Neuronal stem cell (in vitro differentiated cells): ENCODE data around the gene EMC7.

Experiments used
- DNase-seq: peaks from one replicate; pipeline ENCODE4 v3.0.0-alpha.2; 2013; ENCODE audit warnings: low spot score
- H2AFZ ChIP-seq: one replicate; pipeline ENCODE4 v1.6.1; 2013; ENCODE audit warnings: mild to moderate bottlenecking, low read length, inconsistent platforms
- H2AK5ac ChIP-seq: 2 replicates; pipeline ENCODE4 v1.6.1; 2013; ENCODE audit warnings: low read depth, mild to moderate bottlenecking, inconsistent platforms, low read length, moderate library complexity, mixed read lengths
- H2BK120ac ChIP-seq: 2 replicates; pipeline ENCODE4 v1.6.1; 2013; ENCODE audit warnings: low read depth, mild to moderate bottlenecking, inconsistent platforms, low read length, moderate library complexity, mixed read lengths
- H2BK12ac ChIP-seq: one replicate; pipeline ENCODE4 v1.6.1; 2013; ENCODE audit warnings: low read length, inconsistent platforms
- H2BK15ac ChIP-seq: 2 replicates; pipeline ENCODE4 v1.6.1; 2013; ENCODE audit warnings: mild to moderate bottlenecking, low read length, inconsistent platforms, mixed read lengths
- H2BK5ac ChIP-seq: one replicate; pipeline ENCODE4 v1.6.1; 2013; ENCODE audit warnings: inconsistent platforms, mild to moderate bottlenecking, low read length, moderate library complexity
- H3K14ac ChIP-seq: one replicate; pipeline ENCODE4 v1.6.1; 2013; ENCODE audit warnings: low read length, inconsistent platforms
- H3K18ac ChIP-seq: 2 replicates; pipeline ENCODE4 v1.6.1; 2013; ENCODE audit warnings: low read length, inconsistent platforms
- H3K23ac ChIP-seq: 2 replicates; pipeline ENCODE4 v1.6.1; 2013; ENCODE audit warnings: low read depth, mild to moderate bottlenecking, mixed read lengths, low read length, inconsistent platforms; ENCODE audit not compliant: poor library complexity
- H3K27ac ChIP-seq: replicated peaks from 3 replicates; pipeline ENCODE4 v1.5.1; 2013; ENCODE audit warnings: low read length, inconsistent platforms
- H3K27me3 ChIP-seq, 3 experiments: 2 replicates each; pipeline ENCODE4 v1.6.1; 2013; ENCODE audit warnings: low read length in 3 of 3, mild to moderate bottlenecking in 2 of 3, inconsistent platforms in 1 of 3, low read depth in 1 of 3, mixed read lengths in 1 of 3, moderate library complexity in 1 of 3; ENCODE audit not compliant: control insufficient read depth in 3 of 3, insufficient read depth in 3 of 3
- H3K36me3 ChIP-seq, 2 donors: replicated peaks in 1 of 2; 2 replicates each; pipeline ENCODE4 v1.6.1; 2013; ENCODE audit warnings: low read length in 2 of 2; ENCODE audit not compliant: control insufficient read depth in 2 of 2, insufficient read depth in 2 of 2
- H3K4ac ChIP-seq: 2 replicates; pipeline ENCODE4 v1.6.1; 2013; ENCODE audit warnings: inconsistent platforms, mild to moderate bottlenecking, low read length, moderate library complexity
- H3K4me1 ChIP-seq, 2 donors: 1 replicate in 1 of 2; 2 replicates in 1 of 2; pipeline ENCODE4 v1.6.1; 2013; ENCODE audit warnings: low read length in 2 of 2, low read depth in 1 of 2; ENCODE audit not compliant: control insufficient read depth in 2 of 2, insufficient read depth in 1 of 2
- H3K4me2 ChIP-seq: one replicate; pipeline ENCODE4 v1.6.1; 2013; ENCODE audit warnings: mild to moderate bottlenecking, low read length, inconsistent platforms; ENCODE audit not compliant: insufficient read depth, poor library complexity, severe bottlenecking
- H3K4me3 ChIP-seq, 2 donors: 2 replicates each; pipeline ENCODE4 v1.5.1; 2013; ENCODE audit warnings: low read length in 2 of 2, mild to moderate bottlenecking in 2 of 2, inconsistent platforms in 1 of 2, moderate library complexity in 1 of 2
- H3K79me1 ChIP-seq: one replicate; pipeline ENCODE4 v1.6.1; 2013; ENCODE audit warnings: low read depth, mild to moderate bottlenecking, inconsistent platforms, low read length, moderate library complexity
- H3K9ac ChIP-seq: one replicate; pipeline ENCODE4 v1.6.1; 2013; ENCODE audit warnings: mild to moderate bottlenecking, low read depth, low read length, inconsistent platforms; ENCODE audit not compliant: poor library complexity
- H3K9me3 ChIP-seq, 2 donors: replicated peaks in 1 of 2; 2 replicates each; pipeline versions ENCODE3 to v1.6.1; 2013; ENCODE audit warnings: low read length in 2 of 2, mild to moderate bottlenecking in 2 of 2, inconsistent platforms in 1 of 2, low read depth in 1 of 2, mixed read lengths in 1 of 2, moderate library complexity in 1 of 2; ENCODE audit not compliant: control insufficient read depth in 2 of 2, insufficient read depth in 1 of 2
- H4K8ac ChIP-seq: one replicate; pipeline ENCODE4 v1.6.1; 2013; ENCODE audit warnings: low read depth, mild to moderate bottlenecking, inconsistent platforms, low read length, moderate library complexity
- H4K91ac ChIP-seq: one replicate; pipeline ENCODE4 v1.6.1; 2013; ENCODE audit warnings: low read length, low read depth, mild to moderate bottlenecking, inconsistent platforms; ENCODE audit not compliant: poor library complexity
- WGBS, 2 donors: extraction: QIAGEN DNeasy Blood & Tissue Kit; methylation state at CpG; one replicate each; pipeline ENCODE4 v1.1.7; 2013; ENCODE audit warnings: missing lambda C conversion rate in 2 of 2, mixed read lengths in 1 of 2; ENCODE audit not compliant: insufficient read length in 2 of 2, insufficient replicate concordance in 1 of 2; ENCODE audit errors: extremely low coverage in 2 of 2; 5-methylcytosine and 5-hydroxymethylcytosine counted together

Gene EMC7

DNA sequence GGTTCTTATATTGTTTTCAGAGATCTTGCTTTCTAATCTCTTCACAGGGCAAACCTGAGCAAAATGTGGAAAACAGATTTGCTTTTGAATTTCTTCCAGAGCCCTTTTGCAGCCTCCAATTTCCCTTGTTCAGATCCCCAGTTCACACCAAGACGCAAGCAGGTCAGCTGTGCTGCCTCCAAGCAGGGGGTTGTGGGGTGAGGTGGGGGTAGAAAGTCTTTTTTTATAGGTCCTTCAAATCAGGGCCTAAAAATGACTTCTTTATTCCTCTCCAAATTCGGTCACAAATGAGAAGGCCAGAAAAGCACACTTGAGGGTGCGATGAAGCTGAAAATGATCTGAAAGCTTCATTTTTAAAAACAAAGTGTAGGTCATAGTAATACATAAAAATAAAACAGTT lies 36.4 kb downstream of the EMC7 start:
- no peak overlapping the region for H4K91ac ChIP-seq
- no peak overlapping the region for H2AK5ac ChIP-seq
- H3K27me3 ChIP-seq = no peaks in the 10 kb centered on the region
- no peak overlapping the region for H2BK5ac ChIP-seq
- no peaks in the 10 kb centered on the region for H3K4me1 ChIP-seq
- DNase-seq = no peak
- H3K9ac ChIP-seq = no peak overlapping the region
- no peak overlapping the region for H2BK15ac ChIP-seq
- no peak overlapping the region for H3K4me2 ChIP-seq
- H2AFZ ChIP-seq = peak overlapping the region; percentile 7
- H3K23ac ChIP-seq = no peak overlapping the region
- whole genome bisulfite sequencing, 2 donors = no CpG with 5 or more reads among the region's 3 CpGs
- no peak overlapping the region for H3K4me3 ChIP-seq
- H3K14ac ChIP-seq = no peak overlapping the region
- H3K36me3 ChIP-seq = no peaks in the 10 kb centered on the region
- H2BK120ac ChIP-seq = no peak overlapping the region
- H2BK12ac ChIP-seq = no peak overlapping the region
- H3K4ac ChIP-seq = no peak overlapping the region
- no peaks in the 10 kb centered on the region for H3K9me3 ChIP-seq
- no peaks in the 10 kb centered on the region for H3K79me1 ChIP-seq
- H3K27ac ChIP-seq = no peak overlapping the region
- H3K18ac ChIP-seq = no peak overlapping the region
- H4K8ac ChIP-seq = no peak overlapping the region

- H2BK5ac ChIP-seq = no peak overlapping the region
- no peak overlapping the region for H3K9ac ChIP-seq
- H2BK15ac ChIP-seq = no peak overlapping the region
- no peak overlapping the region for H3K18ac ChIP-seq
- WGBS, 2 donors = no CpG with 5 or more reads among the region's 1 CpG
- H2BK120ac ChIP-seq = no peak overlapping the region
- no peak overlapping the region for H3K4me2 ChIP-seq
- no peak overlapping the region for H3K27ac ChIP-seq
- no peaks in the 10 kb centered on the region for H3K9me3 ChIP-seq
- no peak for DNase-seq
- H3K14ac ChIP-seq = no peak overlapping the region
- no peak overlapping the region for H2BK12ac ChIP-seq
- H3K23ac ChIP-seq = no peak overlapping the region
- H3K4me3 ChIP-seq = no peak overlapping the region
- H3K79me1 ChIP-seq = no peaks in the 10 kb centered on the region
- no peak overlapping the region for H3K4ac ChIP-seq
- no peaks in the 10 kb centered on the region for H3K36me3 ChIP-seq
- no peak overlapping the region for H4K8ac ChIP-seq
- no peaks in the 10 kb centered on the region for H3K4me1 ChIP-seq
- H2AFZ ChIP-seq = no peak overlapping the region
- no peak overlapping the region for H4K91ac ChIP-seq
- H2AK5ac ChIP-seq = no peak overlapping the region
- peaks cover 0 to 2% (median 0%) of the 10 kb centered on the region in 3 experiments for H3K27me3 ChIP-seq
Observed at GRCh38 chr15:34064438-34064837, 37.2 kb downstream of the EMC7 start.

DNA sequence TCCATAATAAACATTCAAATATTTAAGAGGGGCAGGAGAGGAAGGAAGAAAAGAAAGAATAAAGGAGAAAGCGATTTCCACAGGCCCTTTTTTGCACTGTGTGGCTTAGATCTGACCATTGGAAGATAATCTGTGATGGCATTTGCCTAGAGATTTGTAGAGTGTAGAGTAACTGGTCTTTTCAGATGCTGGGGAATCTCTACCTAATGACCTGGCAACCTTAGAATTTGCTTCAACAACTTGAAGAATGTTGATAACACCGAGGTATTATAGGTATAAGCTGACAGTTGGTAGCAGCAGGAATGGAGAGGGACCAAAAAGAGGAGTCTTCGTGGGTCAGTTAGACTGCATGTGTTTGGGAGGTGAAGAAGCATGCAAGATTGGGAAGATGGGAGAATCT lies 41.7 kb downstream of the EMC7 start:
- no peak overlapping the region for H2AFZ ChIP-seq
- H3K27me3 ChIP-seq = peaks cover 0 to 4% (median 0%) of the 10 kb centered on the region in 3 experiments
- no peak overlapping the region for H2BK12ac ChIP-seq
- H2BK120ac ChIP-seq = no peak overlapping the region
- H2BK15ac ChIP-seq = no peak overlapping the region
- no peak overlapping the region for H3K18ac ChIP-seq
- no peak overlapping the region for H2AK5ac ChIP-seq
- H3K27ac ChIP-seq = no peak overlapping the region
- no peak overlapping the region for H3K4ac ChIP-seq
- H4K8ac ChIP-seq = no peak overlapping the region
- no peak overlapping the region for H4K91ac ChIP-seq
- H3K4me2 ChIP-seq = no peak overlapping the region
- no peak overlapping the region for H3K14ac ChIP-seq
- H3K79me1 ChIP-seq = no peaks in the 10 kb centered on the region
- no peak overlapping the region for H2BK5ac ChIP-seq
- no peak overlapping the region for H3K23ac ChIP-seq
- no peaks in the 10 kb centered on the region for H3K36me3 ChIP-seq
- H3K4me3 ChIP-seq = no peak overlapping the region
- no peaks in the 10 kb centered on the region for H3K9me3 ChIP-seq
- H3K4me1 ChIP-seq = no peaks in the 10 kb centered on the region
- no peak overlapping the region for H3K9ac ChIP-seq
- no peak for DNase-seq
- WGBS, 2 donors = no CpG with 5 or more reads among the region's 3 CpGs

DNA sequence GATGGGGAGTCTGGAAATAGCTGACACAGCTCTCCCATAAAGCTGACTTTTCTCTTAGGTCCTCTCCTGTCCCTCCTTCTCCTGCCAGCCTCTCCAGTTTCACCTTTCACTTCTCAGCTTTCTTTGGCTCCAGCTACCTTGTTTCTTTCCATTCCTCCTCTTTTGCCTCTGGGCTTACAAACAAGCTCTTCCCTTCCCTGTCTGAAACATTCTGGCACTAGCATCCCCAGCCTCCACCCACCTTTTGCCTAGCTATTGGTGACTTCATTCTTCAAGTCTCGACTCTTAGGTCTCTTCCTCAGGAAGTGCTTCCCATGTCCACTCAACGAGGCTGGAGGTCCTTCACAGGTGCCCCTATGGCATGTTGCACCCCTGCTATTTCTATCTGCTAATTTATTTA lies 42.2 kb downstream of the EMC7 start:
- Histone ChIP-seq H4K91ac (no peak overlapping the region), H2AK5ac (no peak overlapping the region)
- WGBS, 2 donors = no CpG with 5 or more reads among the region's 2 CpGs

More for the DNA sequence above, 42.2 kb downstream of the EMC7 start:
- Histone ChIP-seq H2AFZ (no peak overlapping the region), H3K18ac (no peak overlapping the region), H2BK5ac (no peak overlapping the region), H3K23ac (no peak overlapping the region), H2BK15ac (no peak overlapping the region), H3K4me1 (no peaks in the 10 kb centered on the region), H3K36me3 (no peaks in the 10 kb centered on the region), H2BK12ac (no peak overlapping the region), H3K14ac (no peak overlapping the region), H3K4ac (no peak overlapping the region), H3K4me2 (no peak overlapping the region), H4K8ac (no peak overlapping the region), H3K27ac (no peak overlapping the region), H3K4me3 (no peak overlapping the region), H3K9ac (no peak overlapping the region), H3K9me3 (no peaks in the 10 kb centered on the region), H2BK120ac (no peak overlapping the region), H3K27me3 (peaks cover 0 to 4% (median 0%) of the 10 kb centered on the region in 3 experiments), H3K79me1 (no peaks in the 10 kb centered on the region)
- no peak for DNase-seq
